ENCODE results near the gene SMAD3. TPM values are rescaled to one million over a fixed set of nuclear protein-coding genes. Genes with fewer than 3 reads are reported as not detected.

Gene SMAD3
- total and polyA plus RNA-seq, 2 of the 4 experiments (the other 2 are of a cell fraction): 71.0 to 177 TPM

GRCh38 chr15:67105991-67106763 lies 40.8 kb downstream of the SMAD3 start:
- Histone ChIP-seq H3K14ac (replicated peaks; ENCODE audit: low read depth, low read length) (peak overlapping the region; percentile 94), H2BK15ac (ENCODE audit: low read depth, low read length) (peak overlapping the region; percentile 92), H3K4me1 (ENCODE audit: control insufficient read depth, insufficient read depth, low read length) (peaks cover 75% of the 10 kb centered on the region), H3K56ac (ENCODE audit: extremely low read depth, insufficient read depth, low read length) (peak overlapping the region; percentile 97), H3K79me1 (ENCODE audit: low read depth in 1 of 2, low read length in 2 of 2) (peaks cover 38 to 85% of the 10 kb centered on the region in 2 experiments), H4K91ac (ENCODE audit: insufficient read depth, low read depth, low read length) (peak overlapping the region; percentile 99), H3K27ac (ENCODE audit: insufficient read depth, low read length) (peak overlapping the region; percentile 97), H2AFZ (replicated peaks; ENCODE audit: low read length, poor library complexity) (no peak overlapping the region), H2BK120ac (ENCODE audit: low read depth, low read length) (peak overlapping the region; percentile 94), H2BK5ac (ENCODE audit: low read depth, low read length, poor library complexity, severe bottlenecking) (peak overlapping the region; percentile 98), H4K8ac (ENCODE audit: low read depth in 2 of 2, low read length in 2 of 2) (peak overlapping the region; percentile 97 to 98), H4K20me1 (ENCODE audit: insufficient read depth, low read length) (peaks cover 64% of the 10 kb centered on the region), H3K23ac (ENCODE audit: low read depth, low read length) (peak overlapping the region; percentile 98), H3K4me2 (ENCODE audit: low read depth, low read length) (peak overlapping the region; percentile 27), H3K27me3 (ENCODE audit: control insufficient read depth, insufficient read depth, low read length) (no peaks in the 10 kb centered on the region), H3K9ac (ENCODE audit: low read depth, low read length) (peak overlapping the region; percentile 63), H2BK20ac (ENCODE audit: low read depth, low read length) (peak overlapping the region; percentile 89), H3K4me3 (ENCODE audit: insufficient read depth, low read depth, low read length) (no peak overlapping the region), H4K5ac (ENCODE audit: low read depth, low read length) (peak overlapping the region; percentile 87), H3K9me3 (ENCODE audit: control insufficient read depth, insufficient read depth, low read length) (no peaks in the 10 kb centered on the region), H2AK9ac (replicated peaks; ENCODE audit: low read depth, low read length, poor library complexity) (peak overlapping the region; percentile 82), H3K9me1 (ENCODE audit: insufficient read depth, low read length) (peaks cover 63% of the 10 kb centered on the region), H2AK5ac (ENCODE audit: low read depth, low read length) (peak overlapping the region; percentile 98), H3K18ac (ENCODE audit: low read depth, low read length) (peak overlapping the region; percentile 82), H3K4ac (ENCODE audit: low read depth, low read length) (peak overlapping the region; percentile 97), H3K36me3 (ENCODE audit: control insufficient read depth, insufficient read depth, low read length) (peaks cover 34% of the 10 kb centered on the region)
- DNase-seq (no peak), ATAC-seq (ENCODE audit: low read depth) (no peak)
- 68% methylated on average over 4 of the region's 8 CpGs; no CpG with 5 or more reads in 1 of the 2 experiments for WGBS, 2 experiments (ENCODE audit: extremely low coverage in 2 of 2, insufficient read length in 1 of 2)
- intact Hi-C loops (cut with micrococcal nuclease) (loop anchor here (2.0 kb wide), 1 partner anchor 65 kb away; no protein-coding TSS in a partner anchor), dilution Hi-C loops (cut with HindIII; ENCODE audit: low sequenced_read_pairs, unreplicated experiment) (no loop called here), in situ Hi-C loops (cut with MboI; ENCODE audit: low sequenced_read_pairs) (loop anchor here (5.0 kb wide), 1 partner anchor 71 kb away; no protein-coding TSS in a partner anchor)
- POLR2A ChIA-PET (ENCODE audit: unreplicated experiment): interaction anchor here (0.8 to 1.2 kb wide), 2 partner anchors 41 to 73 kb away, joined by 3 to 4 read pairs; partner anchors contain the start of gene SMAD3
- CTCF ChIA-PET: interaction anchor here (0.8 kb wide), 1 partner anchor 327 kb away, joined by 3 read pairs; no protein-coding TSS in a partner anchor
- peak; percentile 53; the same call in 1 of the 2 replicates for TF ChIP-seq POLR2A (IDR thresholded peaks at IDR 0.05; ENCODE audit: low read depth, low read length)
- TF ChIP-seq RAD21 (IDR thresholded peaks at IDR 0.05; ENCODE audit: low read length): no peak
- BruUV-seq (replicated peaks): no TSS peak
